ENCODE measurements around the gene BCAS1.

The BCAS1 gene

DNA sequence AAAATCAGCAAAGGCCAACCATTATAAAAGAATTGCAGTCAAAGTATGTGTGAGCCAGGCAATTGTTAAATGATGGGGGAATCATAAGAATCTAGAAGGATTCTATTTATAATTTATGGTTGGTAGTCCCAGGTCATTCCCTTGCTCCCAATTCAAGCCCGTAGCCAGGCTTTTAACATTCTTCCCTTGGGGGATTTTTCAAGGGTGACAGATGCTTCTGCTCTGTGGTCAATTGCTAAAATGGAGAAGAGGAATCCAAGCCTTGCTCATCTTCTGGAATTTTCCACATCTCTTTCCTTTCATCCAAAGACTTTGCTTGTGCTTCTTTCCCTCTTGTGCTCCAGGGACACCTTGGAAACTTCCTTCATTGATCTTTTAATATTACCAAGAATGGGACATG, 18.0 kb upstream of the BCAS1 start:
- Histone ChIP-seq H2AFZ (ENCODE audit: low read length) (no peak overlapping the region), H3K27me3 (ENCODE audit: insufficient read depth, low read length) (no peaks in the 10 kb centered on the region), H3K4me1 (ENCODE audit: insufficient read depth, low read length, severe bottlenecking) (no peaks in the 10 kb centered on the region), H3K4me3 (ENCODE audit: low read depth, low read length, poor library complexity, severe bottlenecking) (no peak overlapping the region), H4K20me1 (ENCODE audit: insufficient read depth, low read length) (no peaks in the 10 kb centered on the region), H3K9me2 (ENCODE audit: low read depth, low read length) (no peaks in the 10 kb centered on the region), H3K4me2 (ENCODE audit: low read length) (no peak overlapping the region), H3K79me2 (ENCODE audit: insufficient read depth, low read length) (no peaks in the 10 kb centered on the region), H3F3A (ENCODE audit: insufficient read depth, low read length) (no peaks in the 10 kb centered on the region), H3K9me3 (ENCODE audit: low read length) (no peaks in the 10 kb centered on the region), H3K36me3 (ENCODE audit: insufficient read depth, low read length) (no peaks in the 10 kb centered on the region), H3K27ac (ENCODE audit: low read depth, low read length, poor library complexity, severe bottlenecking) (no peak overlapping the region), H3K9ac (ENCODE audit: low read length) (no peak overlapping the region)
- no peak for TF ChIP-seq EZH2 (IDR thresholded peaks at IDR 0.05; ENCODE audit: borderline replicate concordance, low read length)
- TF ChIP-seq CTCF (IDR thresholded peaks at IDR 0.05; ENCODE audit: low read length), result no peak

- Histone ChIP-seq H2AFZ (ENCODE audit: low read length) (no peak overlapping the region), H3K27me3 (ENCODE audit: insufficient read depth, low read length) (no peaks in the 10 kb centered on the region), H3K9me3 (ENCODE audit: low read length) (no peaks in the 10 kb centered on the region), H3K79me2 (ENCODE audit: insufficient read depth, low read length) (no peaks in the 10 kb centered on the region), H3K4me2 (ENCODE audit: low read length) (no peak overlapping the region), H4K20me1 (ENCODE audit: insufficient read depth, low read length) (no peaks in the 10 kb centered on the region), H3K36me3 (ENCODE audit: insufficient read depth, low read length) (no peaks in the 10 kb centered on the region), H3K9me2 (ENCODE audit: low read depth, low read length) (no peaks in the 10 kb centered on the region), H3K27ac (ENCODE audit: low read depth, low read length, poor library complexity, severe bottlenecking) (no peak overlapping the region), H3K9ac (ENCODE audit: low read length) (no peak overlapping the region), H3K4me1 (ENCODE audit: insufficient read depth, low read length, severe bottlenecking) (no peaks in the 10 kb centered on the region), H3F3A (ENCODE audit: insufficient read depth, low read length) (no peaks in the 10 kb centered on the region), H3K4me3 (ENCODE audit: low read depth, low read length, poor library complexity, severe bottlenecking) (no peak overlapping the region)
- TF ChIP-seq EZH2 (IDR thresholded peaks at IDR 0.05; ENCODE audit: borderline replicate concordance, low read length) (no peak), CTCF (IDR thresholded peaks at IDR 0.05; ENCODE audit: low read length) (no peak)
Observed at GRCh38 chr20:54086507-54087039, 16.2 kb upstream of the BCAS1 start.

- Histone ChIP-seq H3F3A (ENCODE audit: insufficient read depth, low read length) (no peaks in the 10 kb centered on the region), H3K36me3 (ENCODE audit: insufficient read depth, low read length) (no peaks in the 10 kb centered on the region), H3K79me2 (ENCODE audit: insufficient read depth, low read length) (no peaks in the 10 kb centered on the region), H3K27ac (ENCODE audit: low read depth, low read length, poor library complexity, severe bottlenecking) (no peak overlapping the region), H3K9ac (ENCODE audit: low read length) (no peak overlapping the region), H2AFZ (ENCODE audit: low read length) (no peak overlapping the region), H3K4me3 (ENCODE audit: low read depth, low read length, poor library complexity, severe bottlenecking) (no peak overlapping the region), H3K4me1 (ENCODE audit: insufficient read depth, low read length, severe bottlenecking) (no peaks in the 10 kb centered on the region), H3K9me2 (ENCODE audit: low read depth, low read length) (no peaks in the 10 kb centered on the region), H3K27me3 (ENCODE audit: insufficient read depth, low read length) (no peaks in the 10 kb centered on the region), H3K9me3 (ENCODE audit: low read length) (no peaks in the 10 kb centered on the region), H4K20me1 (ENCODE audit: insufficient read depth, low read length) (no peaks in the 10 kb centered on the region), H3K4me2 (ENCODE audit: low read length) (no peak overlapping the region)
- TF ChIP-seq CTCF (IDR thresholded peaks at IDR 0.05; ENCODE audit: low read length), result no peak
- no peak for TF ChIP-seq EZH2 (IDR thresholded peaks at IDR 0.05; ENCODE audit: borderline replicate concordance, low read length)
Observed at GRCh38 chr20:54085910-54086309, 15.5 kb upstream of the BCAS1 start.
